Stimulated activated CD4-positive, alpha-beta T cell treated with anti-CD3 and anti-CD28 coated beads, Interleukin-4, amount 100 ng/mL, for 24 hours (primary cell): ENCODE results near the gene ANO6.
"Not testable (repeated sequence)": the region's sequence is repeated elsewhere in the genome, so short reads cannot be mapped to it uniquely, and the experiment has no call there.

ENCODE experiments used
- DNase-seq: peaks from one replicate; pipeline ENCODE4 v3.0.0-alpha.2; 2020

The ANO6 gene

GRCh38 chr12:45215419-45216229, at the start of gene ANO6:
ANO6 (plus strand) TSS chr12:45216095; CDS start chr12:45216322, 227 bp downstream.
- peak; percentile 85 for DNase-seq

- no peak for DNase-seq
Measured at GRCh38 chr12:45168976-45169375, 46.9 kb upstream of the ANO6 start.

- DNase-seq, result peak; percentile 88
Measured at GRCh38 chr12:45170456-45171042, 45.3 kb upstream of the ANO6 start.

GRCh38 chr12:45173293-45173692, 42.6 kb upstream of the ANO6 start:
- DNase-seq, result not testable (repeated sequence)

- DNase-seq, result no peak
Measured at GRCh38 chr12:45174595-45174994, 41.3 kb upstream of the ANO6 start.

- DNase-seq, result no peak
Measured at GRCh38 chr12:45178771-45179170, 37.1 kb upstream of the ANO6 start.

- no peak for DNase-seq
Measured at GRCh38 chr12:45182511-45182910, 33.4 kb upstream of the ANO6 start.

GRCh38 chr12:45183246-45183645, 32.6 kb upstream of the ANO6 start:
- no peak for DNase-seq

- no peak for DNase-seq
Measured at GRCh38 chr12:45184147-45184963, 31.5 kb upstream of the ANO6 start.

GRCh38 chr12:45186762-45187161, 29.1 kb upstream of the ANO6 start:
- DNase-seq, result no peak

- no peak for DNase-seq
Measured at GRCh38 chr12:45189766-45190403, 26.0 kb upstream of the ANO6 start.

- DNase-seq, result no peak
Measured at GRCh38 chr12:45191239-45191638, 24.7 kb upstream of the ANO6 start.

- no peak for DNase-seq
Measured at GRCh38 chr12:45192707-45193106, 23.2 kb upstream of the ANO6 start.

- no peak for DNase-seq
Measured at GRCh38 chr12:45200491-45201043, 15.3 kb upstream of the ANO6 start.

- DNase-seq, result no peak
Measured at GRCh38 chr12:45203767-45204166, 12.1 kb upstream of the ANO6 start.

- DNase-seq, result no peak
Measured at GRCh38 chr12:45204757-45205156, 11.1 kb upstream of the ANO6 start.

- no peak for DNase-seq
Measured at GRCh38 chr12:45205165-45205825, 10.6 kb upstream of the ANO6 start.

GRCh38 chr12:45208604-45209487, 7.0 kb upstream of the ANO6 start:
- no peak for DNase-seq

GRCh38 chr12:45209784-45210183, 6.1 kb upstream of the ANO6 start:
- DNase-seq, result no peak

- no peak for DNase-seq
Measured at GRCh38 chr12:45212064-45212463, 3.8 kb upstream of the ANO6 start.

GRCh38 chr12:45213107-45213506, 2.8 kb upstream of the ANO6 start:
- DNase-seq, result no peak
